Measurements from ENCODE around the gene BDKRB1. TPM values are rescaled to one million over a fixed set of nuclear protein-coding genes. Genes with fewer than 3 reads are reported as not detected.

The BDKRB1 gene
- total RNA-seq, 2 experiments from 2014 or later, result not detected

DNA sequence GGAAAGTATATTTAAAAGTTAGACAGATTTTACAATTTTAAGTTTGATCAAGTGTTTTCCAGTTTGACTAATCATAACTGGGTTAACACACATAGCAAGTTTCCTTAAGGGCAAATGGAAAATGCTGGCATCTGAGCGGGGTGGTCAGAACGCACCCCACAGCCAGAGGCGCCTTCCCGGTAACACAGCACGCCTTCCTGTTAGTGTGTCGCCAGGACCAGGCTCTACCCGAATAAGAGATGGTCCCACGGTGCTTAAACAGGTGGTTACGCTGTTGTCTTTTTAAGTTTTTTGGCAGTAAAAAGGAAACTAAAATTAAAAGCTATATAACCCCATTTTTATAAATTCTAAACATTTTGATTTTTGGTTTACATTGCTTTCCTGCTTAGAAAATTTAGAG is 28.0 kb downstream of the BDKRB1 start:
- DNase-seq, result no peak
- TF ChIP-seq, protein P1, sequence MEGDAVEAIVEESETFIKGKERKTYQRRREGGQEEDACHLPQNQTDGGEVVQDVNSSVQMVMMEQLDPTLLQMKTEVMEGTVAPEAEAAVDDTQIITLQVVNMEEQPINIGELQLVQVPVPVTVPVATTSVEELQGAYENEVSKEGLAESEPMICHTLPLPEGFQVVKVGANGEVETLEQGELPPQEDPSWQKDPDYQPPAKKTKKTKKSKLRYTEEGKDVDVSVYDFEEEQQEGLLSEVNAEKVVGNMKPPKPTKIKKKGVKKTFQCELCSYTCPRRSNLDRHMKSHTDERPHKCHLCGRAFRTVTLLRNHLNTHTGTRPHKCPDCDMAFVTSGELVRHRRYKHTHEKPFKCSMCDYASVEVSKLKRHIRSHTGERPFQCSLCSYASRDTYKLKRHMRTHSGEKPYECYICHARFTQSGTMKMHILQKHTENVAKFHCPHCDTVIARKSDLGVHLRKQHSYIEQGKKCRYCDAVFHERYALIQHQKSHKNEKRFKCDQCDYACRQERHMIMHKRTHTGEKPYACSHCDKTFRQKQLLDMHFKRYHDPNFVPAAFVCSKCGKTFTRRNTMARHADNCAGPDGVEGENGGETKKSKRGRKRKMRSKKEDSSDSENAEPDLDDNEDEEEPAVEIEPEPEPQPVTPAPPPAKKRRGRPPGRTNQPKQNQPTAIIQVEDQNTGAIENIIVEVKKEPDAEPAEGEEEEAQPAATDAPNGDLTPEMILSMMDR (IDR thresholded peaks at IDR 0.05), result no peak
- H3K36me3 Mint-ChIP-seq (ENCODE audit: low read depth), result peaks cover 10% of the 10 kb centered on the region
- H3K4me3 Mint-ChIP-seq, result no peak overlapping the region
- H3K4me1 Mint-ChIP-seq (ENCODE audit: low read depth), result no peaks in the 10 kb centered on the region
- H3K27ac Mint-ChIP-seq, result no peak overlapping the region
- ChIA-PET POLR2A (no interaction called here), CTCF (interaction anchor here (1.0 to 4.9 kb wide), 2 partner anchors 9 to 140 kb away, joined by 3 to 27 read pairs; no protein-coding TSS in a partner anchor)
- H3K9me3 Mint-ChIP-seq, result no peaks in the 10 kb centered on the region
- ATAC-seq, result no peak
- H3K27me3 Mint-ChIP-seq, result no peaks in the 10 kb centered on the region
- intact Hi-C loops (cut with micrococcal nuclease), result no loop called here

DNA sequence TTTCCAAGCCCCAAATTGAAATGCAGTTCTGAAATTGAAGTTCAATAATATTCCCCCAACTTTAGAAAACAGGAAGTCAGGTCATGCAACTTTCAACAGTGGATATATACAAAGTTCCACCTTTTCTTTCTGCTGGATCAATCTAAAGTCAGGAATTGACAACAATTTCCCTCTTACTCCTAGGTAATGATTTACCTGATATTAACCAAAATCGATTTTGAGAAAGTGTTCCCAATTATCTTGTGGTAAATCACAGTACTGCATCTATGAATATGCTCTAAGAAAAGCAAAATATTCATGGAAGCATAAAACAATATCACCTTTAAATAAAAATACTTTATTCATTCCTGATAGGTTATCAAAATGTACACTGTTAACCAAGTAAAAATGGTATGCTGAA is 28.4 kb downstream of the BDKRB1 start:
- peaks cover 13% of the 10 kb centered on the region for H3K36me3 Mint-ChIP-seq (ENCODE audit: low read depth)
- DNase-seq (no peak), ATAC-seq (no peak)
- H3K9me3 Mint-ChIP-seq, result no peaks in the 10 kb centered on the region
- ChIA-PET POLR2A (no interaction called here), CTCF (interaction anchor here (4.9 kb wide), 1 partner anchor 9 kb away, joined by 27 read pairs; no protein-coding TSS in a partner anchor)
- intact Hi-C loops (cut with micrococcal nuclease), result no loop called here
- no peaks in the 10 kb centered on the region for H3K27me3 Mint-ChIP-seq
- TF ChIP-seq, protein P1 (IDR thresholded peaks at IDR 0.05), result no peak
- H3K4me1 Mint-ChIP-seq (ENCODE audit: low read depth), result no peaks in the 10 kb centered on the region
- no peak overlapping the region for H3K4me3 Mint-ChIP-seq
- no peak overlapping the region for H3K27ac Mint-ChIP-seq

DNA sequence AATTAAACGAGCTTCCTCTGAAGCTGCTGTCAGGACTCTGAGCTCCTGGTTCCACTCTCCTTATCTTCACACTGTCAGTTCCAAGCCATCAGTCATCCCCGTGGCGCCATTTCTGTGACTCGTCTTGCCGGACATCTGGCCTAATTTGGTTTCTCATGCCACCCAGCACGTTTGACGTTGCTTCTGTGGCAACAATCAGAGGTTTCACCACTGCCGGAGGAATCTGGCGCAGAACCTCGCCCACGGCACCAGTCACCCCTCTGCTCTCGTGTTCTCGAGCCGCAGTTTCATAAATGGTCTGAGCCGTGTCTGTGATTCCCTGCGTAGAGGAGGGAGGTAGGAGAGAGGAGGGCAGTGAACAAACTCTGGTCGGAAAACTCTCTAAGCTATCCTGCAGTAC is 29.7 kb downstream of the BDKRB1 start:
- CTCF ChIA-PET, result interaction anchor here (1.4 to 4.9 kb wide), 2 partner anchors 10 to 11 kb away, joined by 8 to 27 read pairs; no protein-coding TSS in a partner anchor
- Mint-ChIP-seq H3K27ac (no peak overlapping the region), H3K36me3 (ENCODE audit: low read depth) (peaks cover 13% of the 10 kb centered on the region), H3K4me3 (no peak overlapping the region), H3K9me3 (no peaks in the 10 kb centered on the region), H3K4me1 (ENCODE audit: low read depth) (no peaks in the 10 kb centered on the region), H3K27me3 (no peaks in the 10 kb centered on the region)
- TF ChIP-seq, protein P1 (IDR thresholded peaks at IDR 0.05), result no peak
- DNase-seq, result no peak
- ATAC-seq, result no peak
- intact Hi-C loops (cut with micrococcal nuclease), result no loop called here
- POLR2A ChIA-PET, result no interaction called here

DNA sequence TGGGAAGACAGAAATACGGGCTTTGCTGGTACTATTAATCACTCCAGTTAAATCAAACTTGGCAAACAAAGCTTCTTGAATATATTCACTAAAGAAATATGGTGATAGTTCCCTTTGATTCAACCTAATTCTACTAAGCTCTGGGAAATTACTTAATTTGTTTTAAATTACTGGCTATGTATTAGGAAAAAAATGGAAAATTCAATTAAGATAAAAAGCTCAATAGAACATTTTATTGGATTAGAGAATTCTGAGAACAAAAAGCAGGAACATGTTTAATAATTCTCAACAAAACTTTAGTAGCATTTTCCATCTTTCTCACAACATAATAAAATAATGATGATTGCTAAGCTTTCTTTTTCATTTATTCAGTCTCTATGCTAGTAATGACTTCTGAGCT is 30.2 kb downstream of the BDKRB1 start:
- Mint-ChIP-seq H3K4me3 (no peak overlapping the region), H3K36me3 (ENCODE audit: low read depth) (peaks cover 13% of the 10 kb centered on the region), H3K4me1 (ENCODE audit: low read depth) (no peaks in the 10 kb centered on the region), H3K27ac (no peak overlapping the region), H3K27me3 (no peaks in the 10 kb centered on the region), H3K9me3 (no peaks in the 10 kb centered on the region)
- POLR2A ChIA-PET, result no interaction called here
- CTCF ChIA-PET, result interaction anchor here (0.8 to 4.9 kb wide), 4 partner anchors 11 to 186 kb away, joined by 3 to 27 read pairs (median 6); no protein-coding TSS in a partner anchor
- DNase-seq, result no peak
- no peak for ATAC-seq
- intact Hi-C loops (cut with micrococcal nuclease), result no loop called here
- TF ChIP-seq, protein P1 (IDR thresholded peaks at IDR 0.05), result no peak

DNA sequence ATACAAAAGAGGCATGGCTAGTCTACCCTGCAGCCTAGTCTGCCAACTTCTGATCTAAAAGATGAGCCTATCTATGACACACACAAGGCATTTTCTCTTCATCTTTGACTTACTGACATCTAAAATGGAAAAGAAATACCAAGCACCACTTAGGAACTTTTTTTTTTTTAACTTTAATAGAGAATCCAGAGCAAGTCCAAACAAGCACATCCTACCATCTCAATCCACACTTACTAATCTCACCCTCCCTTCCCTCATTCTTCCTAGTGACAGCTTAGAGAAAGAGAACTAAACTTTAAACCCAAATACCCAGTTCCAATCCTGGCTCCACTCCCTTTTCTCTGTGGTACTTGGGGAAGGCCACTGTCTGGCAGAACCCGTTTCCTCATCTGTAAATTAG is 31.8 kb downstream of the BDKRB1 start:
- Mint-ChIP-seq H3K27ac (no peak overlapping the region), H3K27me3 (no peaks in the 10 kb centered on the region), H3K36me3 (ENCODE audit: low read depth) (peaks cover 15% of the 10 kb centered on the region), H3K4me1 (ENCODE audit: low read depth) (no peaks in the 10 kb centered on the region), H3K4me3 (no peak overlapping the region), H3K9me3 (no peaks in the 10 kb centered on the region)
- intact Hi-C loops (cut with micrococcal nuclease), result no loop called here
- ATAC-seq (no peak), DNase-seq (no peak)
- POLR2A ChIA-PET, result interaction anchor here (0.6 kb wide), 1 partner anchor 1731 kb away, joined by 3 read pairs; no protein-coding TSS in a partner anchor
- CTCF ChIA-PET, result interaction anchor here (4.9 kb wide), 1 partner anchor 13 kb away, joined by 27 read pairs; no protein-coding TSS in a partner anchor
- TF ChIP-seq, protein P1 (IDR thresholded peaks at IDR 0.05), result no peak
